Activated CD4-positive, alpha-beta T cell treated with anti-CD3 and anti-CD28 coated beads for 24 hours (primary cell): ENCODE data around the gene AP3M1.

Source experiments
- DNase-seq, 2 donors: peaks; one replicate each; pipeline ENCODE4 v3.0.0-alpha.2; 2020; ENCODE audit warnings: low read depth in 2 of 2

The AP3M1 gene

GRCh38 chr10:74114041-74114448, 36.6 kb downstream of the AP3M1 start:
- DNase-seq, result no peak

GRCh38 chr10:74113546-74113945, 37.1 kb downstream of the AP3M1 start:
- no peak for DNase-seq

GRCh38 chr10:74111799-74112198, 38.8 kb downstream of the AP3M1 start:
- DNase-seq, result no peak

- DNase-seq, result no peak
Observed at GRCh38 chr10:74110120-74110519, 40.5 kb downstream of the AP3M1 start.

- no peak for DNase-seq
Observed at GRCh38 chr10:74109452-74109851, 41.2 kb downstream of the AP3M1 start.

GRCh38 chr10:74107391-74107790, 43.2 kb downstream of the AP3M1 start:
- DNase-seq, result no peak

GRCh38 chr10:74104996-74105395, 45.6 kb downstream of the AP3M1 start:
- no peak for DNase-seq

GRCh38 chr10:74104480-74104879, 46.1 kb downstream of the AP3M1 start:
- DNase-seq, result no peak

- DNase-seq, result no peak
Observed at GRCh38 chr10:74103560-74104258, 46.9 kb downstream of the AP3M1 start.

GRCh38 chr10:74099836-74100235, 50.8 kb downstream of the AP3M1 start:
- no peak for DNase-seq

GRCh38 chr10:74099420-74099819, 51.2 kb downstream of the AP3M1 start:
- no peak for DNase-seq

GRCh38 chr10:74097776-74098175, 52.9 kb downstream of the AP3M1 start:
- DNase-seq, result no peak

- DNase-seq, result no peak
Observed at GRCh38 chr10:74096777-74097176, 53.9 kb downstream of the AP3M1 start.

- DNase-seq, result no peak
Observed at GRCh38 chr10:74094231-74094630, 56.4 kb downstream of the AP3M1 start.

- DNase-seq, result no peak
Observed at GRCh38 chr10:74093530-74094164, 57.0 kb downstream of the AP3M1 start.

GRCh38 chr10:74092372-74092771, 58.3 kb downstream of the AP3M1 start:
- DNase-seq, result no peak

- no peak for DNase-seq
Observed at GRCh38 chr10:74088722-74089121, 61.9 kb downstream of the AP3M1 start.

GRCh38 chr10:74086317-74086716, 64.3 kb downstream of the AP3M1 start:
- DNase-seq, result no peak

GRCh38 chr10:74084955-74085354, 65.7 kb downstream of the AP3M1 start:
- DNase-seq, result no peak

- no peak for DNase-seq
Observed at GRCh38 chr10:74083304-74083703, 67.3 kb downstream of the AP3M1 start.

GRCh38 chr10:74081941-74082718, 68.5 kb downstream of the AP3M1 start:
- DNase-seq, result no peak

- DNase-seq, result peak in 1 of 2 donors; percentile 19
Observed at GRCh38 chr10:74081192-74081803, 69.3 kb downstream of the AP3M1 start.
